Endothelial cell of hepatic sinusoid (primary cell): ENCODE results near the gene TIGD6.

Experiments used
- in situ Hi-C: cut with HindIII; loops from 2 replicates; pipeline ENCODE4 v1.10.0; 2017; ENCODE audit warnings: low sequenced_read_pairs

Gene TIGD6

GRCh38 chr5:149946118-149946517, 54.3 kb downstream of the TIGD6 start:
- in situ Hi-C loops = loop anchor here (5.0 to 10.0 kb wide), 2 partner anchors 59 to 94 kb away; partner anchors contain the start of genes HMGXB3 and TIGD6

- in situ Hi-C loops = loop anchor here (5.0 to 10.0 kb wide), 2 partner anchors 60 to 92 kb away; partner anchors contain the start of genes HMGXB3 and TIGD6
Measured at GRCh38 chr5:149944666-149945065, 55.8 kb downstream of the TIGD6 start, which contains the start of gene PDE6A. TSS of gene PDE6A (minus strand) at chr5:149944793. CDS start at chr5:149944673, 120 bp downstream.

- in situ Hi-C loops = loop anchor here (10.0 kb wide), 1 partner anchor 61 kb away; the partner anchor contains the start of genes HMGXB3 and TIGD6
Measured at GRCh38 chr5:149943177-149943949, 57.1 kb downstream of the TIGD6 start.
